ENCODE data around the gene CDH5.

GRCh38 chr16:66416939-66417700 lies 50.6 kb downstream of the CDH5 start:
- TF ChIP-seq CTCF (IDR thresholded peaks at IDR 0.05 in 8 of 11, conservative IDR thresholded peaks at IDR 0.05 in 3 of 11) = no peak
- no peak for TF ChIP-seq POLR2A (IDR thresholded peaks at IDR 0.05)
- TF ChIP-seq POLR2AphosphoS5 (IDR thresholded peaks at IDR 0.05) = no peak
